Right atrium auricular region (tissue), 2 donors: Measurements from ENCODE around the gene TMEM167B. TPM values are rescaled to one million over a fixed set of nuclear protein-coding genes. Genes with fewer than 3 reads are reported as not detected.

Source experiments
- DNase-seq: peaks from one replicate; pipeline ENCODE4 v3.0.0-alpha.2; 2019; ENCODE audit warnings: low spot score
- H3K27ac ChIP-seq, 2 donors: fragments of 200-600 bp; sonication (generic); 1 replicate in 1 of 2; 2 replicates in 1 of 2; pipeline ENCODE4 v1.5.1; 2016 to 2019
- H3K27me3 ChIP-seq, 2 donors: fragments of 200-600 bp; sonication (generic); one replicate each; pipeline versions ENCODE4 v1.5.1 to v1.6.0; 2017 to 2019
- H3K36me3 ChIP-seq: fragments of 200-600 bp; sonication (generic); one replicate; pipeline ENCODE4 v1.5.1; 2016
- H3K4me1 ChIP-seq, 2 donors: fragments of 200-600 bp; sonication (generic); one replicate each; pipeline versions ENCODE4 v1.5.1 to v1.6.0; 2017 to 2019
- H3K4me3 ChIP-seq, 2 donors: fragments of 200-600 bp; sonication (generic); 1 replicate in 1 of 2; 2 replicates in 1 of 2; pipeline ENCODE4 v1.5.1; 2017 to 2019; ENCODE audit warnings: mild to moderate bottlenecking in 1 of 2, moderate library complexity in 1 of 2
- H3K9me3 ChIP-seq, 2 donors: fragments of 200-600 bp; sonication (generic); one replicate each; pipeline ENCODE4 v1.5.1; 2019
- total RNA-seq, 2 donors: library from RNA; depleted of rRNA; stranded (reverse); fragments of >200 nt; gene quantifications; one replicate each; pipeline ENCODE4 v1.1.0, GENCODE V29; 2016
- TF ChIP-seq, protein P1 (sequence below), 2 donors: fragments of 200-600 bp; sonication (generic); IDR thresholded peaks; one replicate each; pipeline ENCODE4 v1.5.1; 2019; ENCODE audit warnings: antibody characterized with exemption in 2 of 2

Gene TMEM167B
- total RNA-seq, 2 donors from 2014 or later = 18.9 to 23.9 TPM

DNA sequence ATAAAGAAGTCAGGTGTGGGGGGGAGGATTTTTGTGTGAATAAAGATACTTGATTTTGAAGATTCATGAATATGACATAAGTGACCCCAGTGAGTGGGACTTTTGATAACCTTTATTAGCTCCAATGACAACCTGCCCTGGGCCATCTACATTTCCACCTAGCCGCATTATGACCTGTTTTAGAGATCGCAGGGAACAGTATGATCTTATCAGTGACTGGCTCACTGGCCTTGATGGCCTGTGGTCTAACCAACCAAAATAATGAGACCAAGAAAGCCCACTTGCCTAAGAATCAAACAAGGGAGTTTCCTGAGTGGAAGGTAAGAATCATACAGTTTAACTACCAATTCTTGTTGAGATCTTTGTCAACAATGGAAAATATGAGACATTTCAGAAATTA lies 25.1 kb downstream of the TMEM167B start:
- Histone ChIP-seq H3K9me3 (no peaks in the 10 kb centered on the region), H3K36me3 (no peaks in the 10 kb centered on the region), H3K4me3 (no peak overlapping the region), H3K27ac (no peak overlapping the region), H3K27me3 (no peaks in the 10 kb centered on the region), H3K4me1 (peaks cover 0 to 28% of the 10 kb centered on the region in 2 donors)
- no peak for DNase-seq
- TF ChIP-seq, protein P1, sequence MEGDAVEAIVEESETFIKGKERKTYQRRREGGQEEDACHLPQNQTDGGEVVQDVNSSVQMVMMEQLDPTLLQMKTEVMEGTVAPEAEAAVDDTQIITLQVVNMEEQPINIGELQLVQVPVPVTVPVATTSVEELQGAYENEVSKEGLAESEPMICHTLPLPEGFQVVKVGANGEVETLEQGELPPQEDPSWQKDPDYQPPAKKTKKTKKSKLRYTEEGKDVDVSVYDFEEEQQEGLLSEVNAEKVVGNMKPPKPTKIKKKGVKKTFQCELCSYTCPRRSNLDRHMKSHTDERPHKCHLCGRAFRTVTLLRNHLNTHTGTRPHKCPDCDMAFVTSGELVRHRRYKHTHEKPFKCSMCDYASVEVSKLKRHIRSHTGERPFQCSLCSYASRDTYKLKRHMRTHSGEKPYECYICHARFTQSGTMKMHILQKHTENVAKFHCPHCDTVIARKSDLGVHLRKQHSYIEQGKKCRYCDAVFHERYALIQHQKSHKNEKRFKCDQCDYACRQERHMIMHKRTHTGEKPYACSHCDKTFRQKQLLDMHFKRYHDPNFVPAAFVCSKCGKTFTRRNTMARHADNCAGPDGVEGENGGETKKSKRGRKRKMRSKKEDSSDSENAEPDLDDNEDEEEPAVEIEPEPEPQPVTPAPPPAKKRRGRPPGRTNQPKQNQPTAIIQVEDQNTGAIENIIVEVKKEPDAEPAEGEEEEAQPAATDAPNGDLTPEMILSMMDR (IDR thresholded peaks at IDR 0.05) = no peak

DNA sequence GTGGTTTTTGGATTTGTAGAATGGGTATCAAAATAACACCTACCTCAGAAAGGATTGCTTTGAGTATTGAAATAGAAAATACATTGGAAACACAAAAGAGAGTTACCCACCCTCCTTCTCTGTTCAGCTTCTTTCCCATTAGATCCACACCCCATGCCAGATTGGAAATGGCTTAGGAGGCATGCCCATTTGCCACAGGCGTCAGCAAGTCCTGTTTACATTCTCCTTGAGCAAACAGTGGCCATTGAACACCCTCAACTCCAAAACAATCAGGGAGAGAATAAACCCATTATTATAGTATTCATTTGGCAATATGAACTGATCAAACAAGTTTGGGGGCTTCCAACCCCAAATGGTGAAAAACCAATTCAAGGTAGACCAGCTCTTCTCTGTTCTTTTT lies 25.7 kb downstream of the TMEM167B start:
- TF ChIP-seq, protein P1 (IDR thresholded peaks at IDR 0.05) = no peak
- H3K27ac ChIP-seq = no peak overlapping the region
- H3K27me3 ChIP-seq = no peaks in the 10 kb centered on the region
- peaks cover 0 to 28% of the 10 kb centered on the region in 2 donors for H3K4me1 ChIP-seq
- no peak overlapping the region for H3K4me3 ChIP-seq
- H3K9me3 ChIP-seq = no peaks in the 10 kb centered on the region
- no peaks in the 10 kb centered on the region for H3K36me3 ChIP-seq
- DNase-seq = no peak

DNA sequence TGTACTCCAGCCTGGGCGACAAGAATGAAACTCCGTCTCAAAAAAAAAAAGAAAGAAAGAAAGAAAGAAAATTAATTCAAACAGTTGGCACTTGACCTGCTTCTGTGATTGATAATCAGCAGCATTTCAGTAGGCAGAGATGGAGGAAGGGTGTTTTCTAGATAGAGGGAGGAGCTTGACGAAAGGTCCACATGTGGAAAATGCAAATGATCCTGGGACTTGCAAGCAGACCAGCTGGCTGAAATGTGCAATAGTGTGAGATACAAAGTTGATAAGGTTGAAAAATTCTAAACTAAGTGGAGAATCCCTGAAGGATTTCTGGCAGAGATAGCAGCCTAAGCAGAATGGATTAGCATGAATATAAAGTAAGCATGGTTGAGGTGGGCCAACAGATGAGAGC lies 27.5 kb downstream of the TMEM167B start:
- TF ChIP-seq, protein P1 (IDR thresholded peaks at IDR 0.05) = no peak
- Histone ChIP-seq H3K9me3 (no peaks in the 10 kb centered on the region), H3K27me3 (no peaks in the 10 kb centered on the region), H3K27ac (no peak overlapping the region), H3K4me3 (no peak overlapping the region), H3K4me1 (peaks cover 0 to 14% of the 10 kb centered on the region in 2 donors), H3K36me3 (no peaks in the 10 kb centered on the region)
- no peak for DNase-seq

DNA sequence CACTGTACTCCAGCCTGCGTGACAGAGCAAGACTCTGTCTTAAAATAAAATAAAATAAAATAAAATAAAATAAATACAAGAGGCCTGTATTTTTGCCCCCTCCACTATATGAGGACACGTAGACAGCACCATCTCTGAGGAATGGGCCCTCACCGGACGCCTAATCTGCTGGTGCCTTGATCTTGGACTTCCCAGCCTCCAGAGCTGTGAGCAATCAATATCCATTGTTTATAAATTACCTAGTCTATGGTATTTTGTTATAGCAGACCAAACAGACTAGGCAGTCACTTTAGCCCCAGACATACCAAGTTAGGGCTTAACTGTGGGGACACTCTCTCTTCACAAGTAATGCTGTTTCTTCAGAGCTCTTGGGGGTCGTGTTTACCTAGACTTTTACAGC lies 29.8 kb downstream of the TMEM167B start:
- H3K4me1 ChIP-seq = no peaks in the 10 kb centered on the region

DNA sequence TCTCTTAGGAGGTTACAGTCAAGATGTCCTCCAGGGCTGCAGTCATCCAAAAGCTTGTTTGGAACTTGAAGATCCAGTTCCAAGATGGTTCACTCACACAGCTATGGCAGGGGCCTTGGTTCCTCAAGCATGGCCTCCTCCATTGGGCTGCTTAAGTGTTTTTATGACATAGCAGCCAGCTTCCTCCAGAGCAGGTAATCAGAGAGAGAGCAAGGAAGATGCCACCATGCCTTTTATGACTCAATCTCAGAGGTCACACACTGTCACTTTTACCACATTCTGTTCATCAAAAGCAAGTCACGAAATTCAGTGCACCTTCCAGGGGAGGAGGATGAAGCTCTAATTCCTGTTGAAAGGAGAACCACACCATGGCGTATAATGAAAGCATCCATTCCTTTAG lies 40.5 kb downstream of the TMEM167B start:
- no peak for DNase-seq
- no peak overlapping the region for H3K4me3 ChIP-seq
- TF ChIP-seq, protein P1 (IDR thresholded peaks at IDR 0.05) = no peak
- H3K27me3 ChIP-seq = no peaks in the 10 kb centered on the region
- no peaks in the 10 kb centered on the region for H3K9me3 ChIP-seq
- no peaks in the 10 kb centered on the region for H3K36me3 ChIP-seq
- H3K4me1 ChIP-seq = peaks cover 0 to 21% of the 10 kb centered on the region in 2 donors
- peak overlapping the region in 1 of 2 donors; percentile 25 for H3K27ac ChIP-seq

More for the DNA sequence above, 29.8 kb downstream of the TMEM167B start:
- Histone ChIP-seq H3K4me3 (no peak overlapping the region), H3K27me3 (no peaks in the 10 kb centered on the region), H3K27ac (no peak overlapping the region), H3K9me3 (no peaks in the 10 kb centered on the region), H3K36me3 (no peaks in the 10 kb centered on the region)
- TF ChIP-seq, protein P1 (IDR thresholded peaks at IDR 0.05) = no peak
- no peak for DNase-seq

DNA sequence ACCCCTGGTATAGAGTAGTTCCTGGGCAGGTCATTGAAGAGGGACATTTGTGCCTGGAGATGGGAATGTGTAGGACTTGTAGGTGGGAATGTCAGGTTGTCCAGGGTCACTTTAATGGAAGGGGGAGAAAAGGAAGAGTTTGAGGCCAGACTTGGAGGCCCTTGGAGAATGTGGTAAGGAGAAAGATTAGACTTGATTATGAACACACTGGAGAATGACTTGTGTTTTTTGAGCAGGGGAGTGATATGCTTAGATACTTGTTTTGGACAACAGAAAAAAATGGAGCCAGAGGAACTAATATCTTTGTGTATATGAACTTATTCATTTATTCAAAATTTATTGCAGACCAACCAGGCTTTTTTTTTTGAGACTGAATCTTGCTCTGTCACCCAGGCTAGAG lies 41.2 kb downstream of the TMEM167B start:
- H3K4me1 ChIP-seq = peaks cover 0 to 21% of the 10 kb centered on the region in 2 donors
- H3K27ac ChIP-seq = no peak overlapping the region
- TF ChIP-seq, protein P1 (IDR thresholded peaks at IDR 0.05) = no peak
- H3K9me3 ChIP-seq = no peaks in the 10 kb centered on the region
- no peaks in the 10 kb centered on the region for H3K27me3 ChIP-seq
- DNase-seq = no peak
- no peak overlapping the region for H3K4me3 ChIP-seq
- H3K36me3 ChIP-seq = no peaks in the 10 kb centered on the region
